ENCODE measurements around the gene EXOC4.
A peak's percentile ranks its signal among the peaks of the same experiment; 100 is the strongest.
"Not testable (repeated sequence)": the region's sequence is repeated elsewhere in the genome, so short reads cannot be mapped to it uniquely, and the experiment has no call there.

Gene EXOC4

DNA sequence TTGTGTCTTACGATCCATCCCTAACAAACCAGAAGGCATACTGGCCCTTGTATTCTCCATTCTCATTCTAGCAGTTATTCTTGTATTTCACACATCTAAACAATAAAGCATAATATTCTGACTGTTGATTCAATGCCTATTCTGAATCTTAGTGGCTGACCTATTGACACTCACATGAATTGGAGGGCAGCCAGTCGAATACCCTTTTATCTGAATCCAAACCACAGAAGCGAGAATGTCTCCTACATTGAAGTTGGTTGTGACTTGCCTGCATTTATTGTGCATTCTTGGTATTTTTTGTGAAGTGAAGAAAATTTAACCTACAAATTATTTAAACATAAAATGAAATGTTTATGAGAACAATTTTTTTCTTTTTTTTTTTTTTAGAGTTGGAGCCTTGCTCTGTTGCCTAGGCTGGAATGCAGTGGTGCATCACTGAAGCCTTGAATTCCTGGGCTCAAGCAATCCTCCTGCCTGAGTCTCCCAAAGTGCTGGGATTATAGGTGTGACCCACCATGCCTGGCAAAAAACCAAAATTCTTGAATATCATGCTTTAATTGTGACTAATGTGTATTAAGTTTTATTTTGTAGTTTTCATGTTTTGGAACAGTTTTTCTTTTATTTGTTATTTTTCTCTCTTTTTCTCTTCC lies 22.7 kb downstream of the EXOC4 start:
- DNase-seq: no peak

DNA sequence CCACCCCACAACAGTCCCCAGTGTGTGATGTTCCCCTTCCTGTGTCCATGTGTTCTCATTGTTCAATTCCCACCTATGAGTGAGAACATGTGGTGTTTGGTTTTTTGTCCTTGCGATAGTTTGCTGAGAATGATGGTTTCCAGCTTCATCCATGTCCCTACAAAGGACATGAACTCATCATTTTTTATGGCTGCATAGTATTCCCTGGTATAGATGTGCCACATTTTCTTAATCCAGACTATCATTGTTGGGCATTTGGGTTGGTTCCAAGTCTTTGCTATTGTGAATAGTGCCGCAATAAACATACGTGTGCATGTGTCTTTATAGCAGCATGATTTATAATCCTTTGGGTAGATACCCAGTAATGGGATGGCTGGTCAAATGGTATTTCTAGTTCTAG lies 26.1 kb downstream of the EXOC4 start:
- not testable (repeated sequence) for DNase-seq

GRCh38 chr7:133282094-133282493 lies 29.2 kb downstream of the EXOC4 start:
- no peak for DNase-seq

DNA sequence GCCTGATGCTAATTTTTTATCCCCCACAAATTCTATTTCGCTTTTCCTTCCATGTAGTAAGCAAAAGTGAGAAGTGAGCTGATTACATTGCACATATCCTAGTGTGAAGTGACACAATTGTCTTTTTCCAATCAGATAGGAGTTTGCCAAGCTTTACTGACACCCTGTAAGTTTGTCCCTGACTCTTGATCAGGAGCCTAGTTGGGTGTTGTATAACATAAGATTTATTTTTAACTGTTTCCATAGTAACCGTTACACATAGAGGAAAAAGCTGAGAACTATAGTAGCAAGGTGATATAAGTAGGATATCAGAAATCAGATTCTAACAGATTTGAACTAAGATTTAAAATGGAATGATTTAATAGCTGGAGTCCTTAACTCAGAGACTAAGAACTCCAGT lies 31.2 kb downstream of the EXOC4 start:
- DNase-seq: no peak

- DNase-seq: no peak
Measured at GRCh38 chr7:133288970-133289369, 36.1 kb downstream of the EXOC4 start.

DNA sequence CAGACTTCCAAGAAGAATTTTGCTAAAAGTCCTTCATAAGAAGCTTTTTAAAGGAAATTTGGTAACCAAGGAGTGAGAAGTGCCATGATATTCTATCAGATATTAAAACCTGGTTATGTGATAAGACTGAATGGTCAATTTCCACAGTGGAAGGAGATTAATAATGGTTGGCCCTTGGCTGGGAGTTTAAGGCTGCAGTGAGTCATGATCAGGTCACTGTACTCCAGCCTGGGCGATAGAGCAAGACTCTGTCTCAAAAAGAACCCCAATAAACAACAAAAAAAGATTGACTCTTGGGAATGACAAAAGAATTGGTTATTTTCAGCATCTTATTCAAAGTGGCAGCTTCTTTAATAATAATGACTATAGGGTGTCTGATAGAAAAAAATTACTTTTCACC lies 37.2 kb downstream of the EXOC4 start:
- DNase-seq: no peak

GRCh38 chr7:133290676-133291333 lies 37.9 kb downstream of the EXOC4 start:
- DNase-seq: no peak

- no peak for DNase-seq
Measured at GRCh38 chr7:133292631-133293030, 39.8 kb downstream of the EXOC4 start.

- no peak for DNase-seq
Measured at GRCh38 chr7:133293384-133294160, 40.7 kb downstream of the EXOC4 start.

- no peak for DNase-seq
Measured at GRCh38 chr7:133294234-133294633, 41.4 kb downstream of the EXOC4 start.

GRCh38 chr7:133295484-133295883 lies 42.6 kb downstream of the EXOC4 start:
- DNase-seq: no peak

GRCh38 chr7:133297093-133297492 lies 44.2 kb downstream of the EXOC4 start:
- no peak for DNase-seq

- no peak for DNase-seq
Measured at GRCh38 chr7:133298080-133298479, 45.2 kb downstream of the EXOC4 start.

GRCh38 chr7:133299676-133300075 lies 46.8 kb downstream of the EXOC4 start:
- DNase-seq: no peak

DNA sequence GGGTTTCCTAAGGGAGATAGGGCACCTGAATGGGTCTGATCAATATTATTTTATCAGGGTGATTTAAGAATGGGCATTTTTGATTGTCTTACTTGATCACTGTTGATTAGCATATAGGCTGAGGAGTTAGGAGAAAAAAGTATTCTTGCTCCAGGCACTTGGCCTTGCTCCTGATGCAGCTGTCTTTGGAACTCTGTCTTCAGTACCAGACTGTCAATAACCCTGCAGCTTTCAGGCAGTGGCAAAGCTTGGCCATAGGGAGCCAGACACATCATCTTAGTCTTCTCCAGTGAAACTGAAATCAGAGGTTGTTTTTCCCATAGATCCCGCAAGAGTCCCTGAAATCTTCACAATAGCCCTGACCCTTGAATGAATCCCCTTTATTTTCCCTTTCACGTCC lies 47.2 kb downstream of the EXOC4 start:
- no peak for DNase-seq

GRCh38 chr7:133300811-133301210 lies 47.9 kb downstream of the EXOC4 start:
- no peak for DNase-seq

GRCh38 chr7:133301444-133301843 lies 48.6 kb downstream of the EXOC4 start:
- DNase-seq: no peak

DNA sequence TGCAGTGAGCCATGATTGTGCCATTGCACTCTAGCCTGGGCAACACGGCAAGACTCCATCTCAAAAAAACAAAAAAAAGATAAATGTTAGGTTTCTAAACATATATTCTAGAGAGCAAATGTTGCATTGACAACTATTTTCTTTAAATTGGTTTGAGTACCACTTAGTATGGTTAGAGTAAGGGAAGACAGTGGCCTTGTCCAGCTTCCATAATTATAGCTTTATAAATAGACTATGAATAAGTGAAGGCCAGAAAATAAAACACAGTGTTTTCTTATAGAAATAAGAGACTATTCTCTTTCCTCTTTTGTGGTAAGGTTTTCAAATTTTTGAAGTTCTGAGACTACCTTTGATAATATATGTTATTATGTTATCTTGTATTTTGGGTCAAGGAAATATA lies 50.5 kb downstream of the EXOC4 start:
- DNase-seq: no peak

GRCh38 chr7:133303931-133304330 lies 51.1 kb downstream of the EXOC4 start:
- DNase-seq: no peak

- DNase-seq: no peak
Measured at GRCh38 chr7:133309333-133309732, 56.5 kb downstream of the EXOC4 start.

- peak; percentile 89 for DNase-seq
Measured at GRCh38 chr7:133310232-133310862, 57.5 kb downstream of the EXOC4 start.

DNA sequence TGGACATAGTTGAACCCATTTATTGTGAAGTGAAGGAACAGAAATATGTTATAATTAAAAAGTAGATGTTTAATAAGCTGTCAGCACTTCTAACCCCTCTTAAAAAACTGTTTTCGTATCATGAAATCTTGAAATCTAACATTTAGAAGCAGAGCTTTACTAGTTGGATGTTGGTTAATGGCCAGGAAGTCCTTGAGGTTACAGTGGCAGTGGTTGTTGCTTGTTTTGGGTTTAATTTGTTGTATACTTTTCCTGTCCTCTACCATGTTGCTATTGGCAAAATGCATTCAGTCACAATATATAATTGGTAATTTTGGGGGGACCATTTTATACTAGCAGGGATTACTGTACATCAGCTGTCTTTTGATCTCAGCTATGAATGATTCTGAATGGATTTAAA lies 60.7 kb downstream of the EXOC4 start:
- DNase-seq: no peak

DNA sequence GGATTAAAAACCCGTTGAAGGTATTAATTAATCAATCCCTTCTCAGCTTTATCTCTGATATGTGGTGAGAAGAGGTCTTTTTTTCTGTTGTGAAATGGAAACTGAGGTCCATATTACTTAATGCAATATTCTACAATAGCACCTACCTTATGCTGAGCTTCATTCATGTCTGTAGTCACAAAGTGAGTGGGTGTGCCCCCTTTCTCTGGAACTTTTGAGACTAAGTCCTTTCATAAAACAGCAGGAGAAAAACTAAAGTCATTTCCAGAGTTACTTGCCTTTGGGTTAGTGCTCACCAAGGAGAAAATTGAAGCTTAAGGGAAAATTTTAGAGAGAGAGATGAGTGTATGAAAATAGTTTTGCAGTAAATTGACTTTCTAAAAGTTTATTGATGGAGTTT lies 61.2 kb downstream of the EXOC4 start:
- DNase-seq: no peak

Measured in NCI-H2081 treated with DMSO at 0.1 percent for 48 hours (cell line).